ENCODE data around the gene MAN1C1.
A peak's percentile ranks its signal among the peaks of the same experiment; 100 is the strongest.

Gene MAN1C1

GRCh38 chr1:25607123-25607522, 9.5 kb upstream of the MAN1C1 start:
- no peaks in the 10 kb centered on the region for H4K20me1 ChIP-seq (ENCODE audit: low read depth, low read length)
- 0 out of 2 replicates have a peak, but pooled peaks cover 3% of the 10 kb centered on the region for H3F3A ChIP-seq (ENCODE audit: insufficient read depth)
- H3K9me2 ChIP-seq (replicated peaks; ENCODE audit: insufficient read depth, low read length), result no peaks in the 10 kb centered on the region
- H3K9ac ChIP-seq (ENCODE audit: low read length), result no peak overlapping the region
- H3K27ac ChIP-seq (ENCODE audit: low read depth, low read length), result no peak overlapping the region
- H3K4me2 ChIP-seq (ENCODE audit: low read depth, low read length, poor library complexity, severe bottlenecking), result no peak overlapping the region
- H2AFZ ChIP-seq (ENCODE audit: low read depth, low read length, severe bottlenecking), result no peak overlapping the region
- no peaks in the 10 kb centered on the region for H3K36me3 ChIP-seq (ENCODE audit: low read length)
- TF ChIP-seq, protein P1, sequence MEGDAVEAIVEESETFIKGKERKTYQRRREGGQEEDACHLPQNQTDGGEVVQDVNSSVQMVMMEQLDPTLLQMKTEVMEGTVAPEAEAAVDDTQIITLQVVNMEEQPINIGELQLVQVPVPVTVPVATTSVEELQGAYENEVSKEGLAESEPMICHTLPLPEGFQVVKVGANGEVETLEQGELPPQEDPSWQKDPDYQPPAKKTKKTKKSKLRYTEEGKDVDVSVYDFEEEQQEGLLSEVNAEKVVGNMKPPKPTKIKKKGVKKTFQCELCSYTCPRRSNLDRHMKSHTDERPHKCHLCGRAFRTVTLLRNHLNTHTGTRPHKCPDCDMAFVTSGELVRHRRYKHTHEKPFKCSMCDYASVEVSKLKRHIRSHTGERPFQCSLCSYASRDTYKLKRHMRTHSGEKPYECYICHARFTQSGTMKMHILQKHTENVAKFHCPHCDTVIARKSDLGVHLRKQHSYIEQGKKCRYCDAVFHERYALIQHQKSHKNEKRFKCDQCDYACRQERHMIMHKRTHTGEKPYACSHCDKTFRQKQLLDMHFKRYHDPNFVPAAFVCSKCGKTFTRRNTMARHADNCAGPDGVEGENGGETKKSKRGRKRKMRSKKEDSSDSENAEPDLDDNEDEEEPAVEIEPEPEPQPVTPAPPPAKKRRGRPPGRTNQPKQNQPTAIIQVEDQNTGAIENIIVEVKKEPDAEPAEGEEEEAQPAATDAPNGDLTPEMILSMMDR (IDR thresholded peaks at IDR 0.05; ENCODE audit: insufficient read depth, low read length, poor library complexity, severe bottlenecking), result no peak
- TF ChIP-seq EZH2phosphoT487 (conservative IDR thresholded peaks at IDR 0.05; ENCODE audit: low read length), result no peak
- H3K27me3 ChIP-seq (ENCODE audit: low read length), result no peaks in the 10 kb centered on the region
- no peaks in the 10 kb centered on the region for H3K79me2 ChIP-seq (ENCODE audit: insufficient read depth, low read length)
- no peaks in the 10 kb centered on the region for H3K9me3 ChIP-seq (ENCODE audit: insufficient read depth, low read length)
- H3K4me3 ChIP-seq (ENCODE audit: insufficient read depth, low read length, poor library complexity, severe bottlenecking), result no peak overlapping the region

- Histone ChIP-seq H3K9me3 (ENCODE audit: insufficient read depth, low read length) (no peaks in the 10 kb centered on the region), H3K9ac (ENCODE audit: low read length) (no peak overlapping the region), H3F3A (ENCODE audit: insufficient read depth) (0 out of 2 replicates have a peak, but pooled peaks cover 3% of the 10 kb centered on the region), H3K79me2 (ENCODE audit: insufficient read depth, low read length) (no peaks in the 10 kb centered on the region), H3K27me3 (ENCODE audit: low read length) (no peaks in the 10 kb centered on the region), H2AFZ (ENCODE audit: low read depth, low read length, severe bottlenecking) (no peak overlapping the region), H4K20me1 (ENCODE audit: low read depth, low read length) (no peaks in the 10 kb centered on the region), H3K27ac (ENCODE audit: low read depth, low read length) (no peak overlapping the region), H3K4me3 (ENCODE audit: insufficient read depth, low read length, poor library complexity, severe bottlenecking) (no peak overlapping the region), H3K36me3 (ENCODE audit: low read length) (no peaks in the 10 kb centered on the region), H3K4me2 (ENCODE audit: low read depth, low read length, poor library complexity, severe bottlenecking) (peak overlapping the region; percentile 49), H3K9me2 (replicated peaks; ENCODE audit: insufficient read depth, low read length) (no peaks in the 10 kb centered on the region)
- TF ChIP-seq EZH2phosphoT487 (conservative IDR thresholded peaks at IDR 0.05; ENCODE audit: low read length), result no peak
- TF ChIP-seq, protein P1 (IDR thresholded peaks at IDR 0.05; ENCODE audit: insufficient read depth, low read length, poor library complexity, severe bottlenecking), result peak; percentile 18
These were observed 8.0 kb upstream of the MAN1C1 start for GRCh38 chr1:25608488-25609178.

- H3K36me3 ChIP-seq (ENCODE audit: low read length), result no peaks in the 10 kb centered on the region
- no peak overlapping the region for H3K4me3 ChIP-seq (ENCODE audit: insufficient read depth, low read length, poor library complexity, severe bottlenecking)
- H3K4me2 ChIP-seq (ENCODE audit: low read depth, low read length, poor library complexity, severe bottlenecking), result no peak overlapping the region
- H3K79me2 ChIP-seq (ENCODE audit: insufficient read depth, low read length), result no peaks in the 10 kb centered on the region
- no peak overlapping the region for H3K9ac ChIP-seq (ENCODE audit: low read length)
- no peak overlapping the region for H3K27ac ChIP-seq (ENCODE audit: low read depth, low read length)
- no peaks in the 10 kb centered on the region for H3K9me3 ChIP-seq (ENCODE audit: insufficient read depth, low read length)
- 0 out of 2 replicates have a peak, but pooled peaks cover 3% of the 10 kb centered on the region for H3F3A ChIP-seq (ENCODE audit: insufficient read depth)
- TF ChIP-seq, protein P1 (IDR thresholded peaks at IDR 0.05; ENCODE audit: insufficient read depth, low read length, poor library complexity, severe bottlenecking), result no peak
- no peak overlapping the region for H2AFZ ChIP-seq (ENCODE audit: low read depth, low read length, severe bottlenecking)
- H3K9me2 ChIP-seq (replicated peaks; ENCODE audit: insufficient read depth, low read length), result no peaks in the 10 kb centered on the region
- H3K27me3 ChIP-seq (ENCODE audit: low read length), result no peaks in the 10 kb centered on the region
- H4K20me1 ChIP-seq (ENCODE audit: low read depth, low read length), result no peaks in the 10 kb centered on the region
These were observed 6.7 kb upstream of the MAN1C1 start for GRCh38 chr1:25609921-25610320.
